NOMO-1 (cell line): ENCODE results near the gene OBSL1.

ENCODE experiments used
- DNase-seq, 2 experiments: peaks; one replicate each; lab custom pipeline; 2025; ENCODE audit not compliant: unreplicated experiment in 2 of 2; lab: John Stamatoyannopoulos, UW

The OBSL1 gene

DNA sequence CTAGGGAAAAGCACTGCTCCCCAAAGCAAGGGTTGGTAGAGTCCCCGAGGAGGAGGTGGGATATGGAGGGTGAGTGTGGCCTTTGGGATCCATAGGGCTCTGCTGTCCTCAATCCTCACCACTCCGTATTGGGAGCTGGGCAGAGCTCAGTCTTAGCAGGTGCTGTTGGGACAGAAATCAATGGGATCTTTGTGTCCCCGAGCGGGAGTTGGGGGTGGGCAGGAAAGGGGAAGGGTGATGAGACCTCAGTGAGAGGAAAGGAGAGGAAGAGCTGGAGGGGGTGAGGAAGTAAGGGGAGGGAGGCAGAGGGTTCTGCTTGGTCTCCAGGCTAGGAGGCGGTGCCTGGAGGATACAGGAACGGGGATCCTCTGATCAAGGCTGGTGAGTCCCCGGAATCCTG, 54.5 kb downstream of the OBSL1 start:
- DNase-seq, result no peak

DNA sequence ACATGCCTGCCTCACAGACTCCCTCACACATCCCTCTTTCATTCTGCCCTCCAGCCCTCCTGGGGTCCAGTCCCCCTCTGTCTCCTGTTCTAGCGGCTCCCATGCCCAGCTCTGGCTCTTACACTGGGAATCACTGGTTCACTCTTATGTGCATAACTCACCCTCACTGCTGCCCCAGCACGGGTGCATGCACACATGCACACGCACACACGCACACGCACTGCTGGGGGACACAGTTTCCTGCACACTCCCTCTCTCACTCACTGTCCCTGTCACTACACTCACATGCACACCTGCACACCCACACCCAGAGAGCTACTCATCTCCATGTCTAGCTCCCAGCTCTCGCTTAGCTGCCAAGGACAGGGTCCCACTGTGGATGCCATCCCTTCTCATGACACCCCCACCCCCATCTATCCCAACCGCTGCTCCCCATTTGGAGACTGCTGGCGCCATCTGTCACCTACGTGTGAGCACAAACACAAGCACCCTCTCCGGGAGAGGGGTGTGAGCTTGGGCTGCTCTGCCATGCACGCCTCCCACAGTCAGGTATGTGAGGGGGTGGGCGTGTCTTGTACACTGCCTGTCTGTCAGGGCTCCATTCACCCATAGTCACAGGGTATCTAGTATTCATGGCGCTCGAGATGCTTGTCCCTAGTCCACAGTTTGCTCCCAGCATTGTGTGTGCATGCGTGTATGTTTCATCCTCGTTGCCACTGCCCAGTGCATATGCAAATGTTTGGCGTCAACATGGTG, 55.3 kb downstream of the OBSL1 start:
- DNase-seq, result no peak

DNA sequence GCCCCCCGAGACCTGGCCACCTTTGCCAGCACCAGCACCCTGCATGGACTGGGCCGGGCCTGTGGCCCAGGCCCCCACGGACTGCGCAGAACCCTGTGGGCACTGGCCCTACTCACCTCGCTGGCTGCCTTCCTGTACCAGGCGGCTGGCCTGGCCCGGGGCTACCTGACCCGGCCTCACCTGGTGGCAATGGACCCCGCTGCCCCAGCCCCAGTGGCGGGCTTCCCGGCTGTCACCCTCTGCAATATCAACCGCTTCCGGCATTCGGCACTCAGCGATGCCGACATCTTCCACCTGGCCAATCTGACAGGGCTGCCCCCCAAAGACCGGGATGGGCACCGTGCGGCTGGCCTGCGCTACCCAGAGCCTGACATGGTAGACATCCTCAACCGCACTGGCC, 56.5 kb downstream of the OBSL1 start:
- DNase-seq, result no peak

DNA sequence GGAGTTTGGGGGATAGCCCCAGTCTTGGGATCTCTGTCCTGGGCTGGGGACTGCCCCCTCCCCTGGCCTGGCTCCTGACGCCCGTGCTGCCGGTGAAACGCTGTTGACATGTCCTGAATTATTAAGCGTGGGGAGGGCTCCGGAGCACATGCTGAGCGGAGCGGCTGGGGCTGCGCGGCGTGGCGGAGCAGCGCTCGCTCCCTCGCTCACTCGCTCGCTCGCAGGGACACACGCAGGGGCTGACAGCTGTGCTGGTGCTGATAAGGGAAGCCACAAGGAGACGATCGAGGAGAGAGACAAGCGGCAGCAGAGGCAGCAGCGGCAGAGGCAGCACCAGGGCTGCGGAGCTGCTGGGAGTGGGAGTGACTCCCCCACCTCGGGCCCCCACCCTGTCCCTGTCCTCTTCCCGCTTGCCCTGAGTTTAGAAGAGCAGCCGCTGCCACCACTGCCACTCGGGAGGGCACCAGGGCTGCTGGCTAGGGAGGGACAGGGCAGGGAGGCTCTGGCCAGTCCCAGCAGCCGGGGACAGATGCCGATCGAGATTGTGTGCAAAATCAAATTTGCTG, 57.1 kb downstream of the OBSL1 start, which contains the start of gene ASIC4:
TSS of gene ASIC4 (plus strand) at position 287 of the 566 bp plus-strand sequence. CDS start at position 530, 243 bp downstream.
- no peak for DNase-seq

DNA sequence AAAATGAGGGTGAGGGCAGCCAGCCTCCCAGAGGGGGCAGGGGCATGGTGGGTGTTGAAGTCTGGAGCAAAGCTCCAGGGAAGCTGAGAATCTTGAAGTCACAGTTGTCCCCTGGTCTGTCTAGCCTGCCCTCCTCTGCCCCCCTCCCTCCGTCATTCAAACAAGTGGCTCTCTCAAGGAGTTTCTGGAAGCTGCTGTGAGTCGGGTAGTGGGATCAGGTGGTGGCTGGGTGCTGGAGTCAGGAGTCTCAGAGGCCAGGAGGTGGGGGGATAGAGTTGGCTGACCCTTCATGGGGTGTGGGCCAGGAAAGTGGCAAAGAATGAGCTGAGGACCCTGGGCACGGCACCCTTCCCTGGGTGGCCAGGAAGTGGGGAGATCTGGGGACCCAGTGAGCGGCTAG, 57.6 kb downstream of the OBSL1 start:
- DNase-seq, result no peak

DNA sequence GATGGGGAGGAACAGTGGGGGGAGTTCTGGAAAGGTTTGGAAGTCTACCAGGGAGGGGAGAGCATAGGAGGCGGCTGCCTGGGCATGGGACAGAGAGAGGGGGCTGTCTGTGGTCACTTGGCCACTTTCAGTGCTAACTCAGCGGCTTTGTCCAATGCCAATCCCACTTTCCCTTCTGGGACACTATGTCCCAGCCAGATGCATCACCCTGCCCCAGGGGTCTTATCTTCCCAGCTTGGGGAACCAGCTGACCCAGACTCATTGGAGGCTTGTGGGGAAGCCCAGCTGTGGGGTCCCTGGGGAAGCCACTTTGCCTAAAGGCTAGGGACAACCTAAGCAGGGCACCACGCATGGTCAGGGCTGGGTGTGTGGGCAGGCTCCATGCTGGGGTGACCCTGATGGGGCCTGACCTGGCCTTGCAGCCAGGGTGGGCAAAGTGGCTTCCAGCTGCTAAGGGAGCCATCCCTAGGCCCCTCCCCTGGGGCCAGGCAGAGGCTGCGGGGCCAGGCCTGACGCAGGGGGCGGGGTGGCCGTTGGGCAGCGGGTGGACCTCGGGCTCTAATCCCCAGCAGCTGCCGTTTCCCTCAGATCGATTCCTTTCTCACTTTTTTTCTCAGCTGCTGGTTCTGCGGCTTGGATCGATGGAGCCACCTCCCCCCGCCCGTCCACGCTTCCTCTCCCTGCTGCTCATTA, 58.7 kb downstream of the OBSL1 start:
- no peak for DNase-seq

DNA sequence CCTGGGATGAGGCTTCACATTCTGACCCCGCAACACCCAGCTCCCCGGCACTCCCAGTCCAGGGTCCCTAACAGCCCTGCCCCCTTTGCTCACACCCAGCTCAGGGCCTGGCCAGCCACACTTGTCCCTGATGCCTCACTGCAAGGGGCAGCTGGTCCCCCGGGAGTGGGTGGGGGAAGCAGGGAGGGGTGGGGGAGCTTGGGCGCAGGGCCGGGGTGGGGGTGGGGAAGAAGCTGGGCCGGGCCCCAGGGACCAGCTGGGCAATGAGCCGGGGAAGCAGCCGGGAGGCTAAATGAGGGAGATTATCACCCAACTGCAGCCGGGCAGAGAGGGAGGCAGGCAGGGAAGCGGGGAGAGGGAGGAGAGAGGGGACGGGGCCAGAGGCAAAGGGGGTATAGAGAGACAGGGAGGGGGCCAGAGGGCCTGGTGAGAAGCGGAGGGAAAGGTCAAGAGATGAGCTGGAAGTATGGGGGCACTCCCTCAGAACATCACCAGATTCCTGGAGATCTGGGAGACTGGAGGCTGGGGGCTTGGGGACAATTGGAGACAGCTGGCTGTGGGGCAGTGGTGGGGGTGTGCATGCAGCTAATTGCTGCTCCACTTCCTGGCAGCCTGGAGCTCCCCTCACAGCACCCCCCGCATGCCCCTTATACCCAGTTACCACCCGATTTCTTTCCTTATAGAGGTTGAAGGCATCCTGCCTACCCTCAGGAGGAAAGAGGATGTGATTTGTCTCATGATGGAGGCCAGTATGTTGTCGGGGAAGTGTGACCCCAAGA, 59.6 kb downstream of the OBSL1 start:
- DNase-seq, result no peak

DNA sequence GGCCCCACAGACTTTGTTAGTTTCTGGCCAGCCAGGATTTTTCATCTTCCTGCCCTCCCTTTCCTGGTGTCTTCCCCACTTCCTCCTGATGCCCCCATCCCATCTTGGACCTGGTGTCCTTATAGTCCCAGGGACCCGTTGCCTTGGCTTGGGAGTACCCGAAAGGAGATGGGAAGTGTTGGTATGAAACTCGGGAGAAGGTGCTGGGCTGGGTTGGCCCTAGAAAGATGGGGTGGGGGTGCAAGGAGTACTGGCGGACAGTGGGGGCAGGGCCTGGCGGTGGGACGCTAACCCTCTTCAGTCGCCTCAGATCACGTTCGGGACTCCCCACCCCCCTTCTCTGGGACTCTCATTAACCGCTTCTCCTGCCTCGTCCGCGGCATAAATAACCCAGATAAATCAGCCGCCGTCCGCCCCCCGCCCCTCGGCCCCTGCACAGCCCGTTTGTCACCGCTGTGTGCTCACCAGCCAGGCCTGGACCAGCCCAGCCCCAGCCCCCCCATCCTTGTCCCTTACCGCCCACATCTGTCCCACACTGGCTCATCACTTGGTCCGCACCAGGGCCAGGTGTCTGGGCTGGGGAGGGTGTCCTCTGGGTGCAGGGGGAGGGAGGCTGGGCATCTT, 60.7 kb downstream of the OBSL1 start:
- DNase-seq, result no peak

DNA sequence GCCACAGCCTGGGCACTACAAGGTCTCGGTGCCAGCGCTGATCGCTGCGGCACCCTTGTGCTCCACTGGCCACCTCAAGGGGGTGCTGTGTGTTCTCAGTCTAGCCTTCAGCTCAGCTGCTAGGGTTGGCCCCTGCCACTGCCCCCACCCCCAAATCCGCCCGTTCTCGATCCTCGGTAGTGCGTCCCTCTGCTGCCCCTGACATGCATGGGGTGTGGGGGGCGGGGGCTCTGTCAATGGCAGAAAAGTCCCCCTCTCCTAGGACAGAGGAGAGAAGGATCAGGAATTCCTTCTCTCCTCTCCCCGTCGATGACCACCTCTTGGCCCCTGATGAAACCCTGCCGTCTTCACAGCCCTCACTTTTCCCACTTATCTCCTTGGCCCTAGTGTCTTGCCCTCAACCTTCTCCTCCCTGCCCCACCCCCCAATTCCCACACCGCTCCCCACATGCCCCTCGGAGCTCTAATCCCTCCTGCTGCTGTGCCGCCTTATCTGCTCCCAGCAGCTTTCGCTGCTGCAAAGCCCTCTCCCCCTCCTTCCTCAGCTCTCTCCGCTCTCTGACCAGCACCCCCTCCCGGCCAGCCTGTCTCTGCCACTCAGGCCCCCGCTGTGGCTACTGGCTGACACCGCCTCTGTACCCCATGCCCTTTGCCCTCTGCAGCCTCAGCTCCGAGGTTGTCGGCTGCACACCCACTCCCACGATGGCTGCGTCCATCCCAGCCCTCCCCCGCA, 61.4 kb downstream of the OBSL1 start:
- DNase-seq, result peak; percentile 15 to 21

DNA sequence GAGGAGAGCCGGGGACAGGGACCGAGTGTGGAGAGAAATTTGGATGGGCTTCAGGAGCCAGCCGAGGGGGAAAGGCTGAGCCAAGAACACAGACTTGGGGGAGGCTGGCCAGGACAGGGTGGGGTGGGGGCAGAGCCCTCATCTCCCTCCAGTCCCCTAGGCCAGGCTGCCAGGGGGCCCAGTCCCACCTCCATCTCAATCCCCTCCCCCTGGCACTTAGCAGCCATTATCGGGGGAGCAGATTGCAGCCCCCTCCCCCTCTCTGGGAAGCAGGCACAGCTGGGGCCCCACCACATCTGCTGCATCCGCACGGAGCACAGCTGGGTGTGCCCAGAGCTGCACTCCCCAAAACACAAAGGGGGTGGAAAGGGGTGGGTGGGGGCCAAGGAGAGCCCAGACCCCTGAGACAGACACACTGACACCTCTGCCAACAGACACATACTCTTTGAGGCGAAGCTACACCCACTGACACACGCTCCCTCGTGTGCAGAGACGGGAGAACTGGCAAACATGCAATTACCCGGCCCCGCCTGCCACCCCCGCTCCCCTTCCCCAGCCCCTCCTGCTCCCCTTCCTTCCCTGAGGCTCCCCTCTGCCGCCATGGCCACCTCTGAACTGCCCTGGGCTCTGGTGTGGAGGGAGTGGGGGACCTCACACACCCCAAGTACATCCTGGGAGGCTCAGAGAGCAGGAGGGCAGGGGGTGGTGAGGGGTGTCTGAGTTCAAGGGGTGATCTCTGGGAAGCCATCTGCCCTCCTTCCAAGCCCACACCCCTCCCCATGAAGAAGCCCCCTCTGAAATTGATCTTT, 62.2 kb downstream of the OBSL1 start:
- DNase-seq, result no peak

DNA sequence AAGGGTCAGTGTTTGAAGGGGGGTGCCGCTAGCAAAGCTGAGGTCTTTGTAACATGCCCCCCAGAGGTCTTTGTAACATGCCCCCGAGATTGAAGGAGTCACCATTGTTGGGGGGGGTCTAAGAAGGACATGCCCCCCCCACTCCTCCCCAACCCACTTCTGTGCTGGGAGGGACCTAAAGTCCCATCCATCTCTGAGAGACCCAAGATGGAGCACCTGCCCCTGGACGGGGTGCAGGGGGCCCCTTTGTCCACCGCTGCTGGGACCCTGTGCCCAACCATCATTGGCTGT, 63.0 kb downstream of the OBSL1 start:
- no peak for DNase-seq

DNA sequence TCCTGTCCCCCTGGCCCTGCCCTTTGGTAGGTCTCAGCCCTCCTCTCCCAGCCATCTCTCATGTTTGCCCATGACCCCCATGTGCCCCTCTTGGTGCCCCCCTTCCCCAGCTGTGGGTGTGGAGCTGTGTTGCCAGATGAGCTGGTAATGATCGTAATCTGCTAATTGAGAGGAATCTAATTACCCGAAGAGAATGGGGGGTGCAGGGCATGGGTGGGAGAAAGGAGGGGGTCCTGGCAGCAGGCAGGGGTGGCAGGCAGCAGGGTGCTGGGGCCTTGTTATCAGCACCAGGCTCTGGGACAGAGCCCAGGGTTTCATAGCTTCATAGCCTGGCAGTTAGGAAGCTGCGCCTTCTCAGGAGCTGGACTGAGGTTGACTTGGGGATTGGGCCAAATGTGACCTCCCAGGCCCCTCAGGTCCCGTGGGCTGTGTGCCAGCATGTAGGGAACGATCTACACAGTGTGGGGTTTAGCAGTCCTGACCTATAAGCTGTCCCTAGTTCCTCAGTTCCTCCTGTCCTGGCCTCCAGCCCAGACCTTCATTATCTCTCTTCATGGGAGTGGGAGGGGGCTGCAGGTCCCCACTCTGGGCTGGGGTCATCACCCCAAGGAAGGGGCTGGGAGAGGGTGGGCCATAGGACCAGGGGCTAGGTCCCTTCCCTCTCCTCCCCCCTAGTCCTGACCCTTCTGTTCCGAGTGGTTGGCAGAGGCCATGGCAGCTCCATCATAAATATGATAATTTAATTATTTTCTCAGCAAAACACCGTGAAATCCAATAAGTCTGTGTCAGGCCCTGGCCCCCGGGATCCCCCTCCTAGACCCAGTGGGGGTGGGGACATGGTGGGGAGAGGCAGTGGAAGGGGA, 63.5 kb downstream of the OBSL1 start:
- no peak for DNase-seq

DNA sequence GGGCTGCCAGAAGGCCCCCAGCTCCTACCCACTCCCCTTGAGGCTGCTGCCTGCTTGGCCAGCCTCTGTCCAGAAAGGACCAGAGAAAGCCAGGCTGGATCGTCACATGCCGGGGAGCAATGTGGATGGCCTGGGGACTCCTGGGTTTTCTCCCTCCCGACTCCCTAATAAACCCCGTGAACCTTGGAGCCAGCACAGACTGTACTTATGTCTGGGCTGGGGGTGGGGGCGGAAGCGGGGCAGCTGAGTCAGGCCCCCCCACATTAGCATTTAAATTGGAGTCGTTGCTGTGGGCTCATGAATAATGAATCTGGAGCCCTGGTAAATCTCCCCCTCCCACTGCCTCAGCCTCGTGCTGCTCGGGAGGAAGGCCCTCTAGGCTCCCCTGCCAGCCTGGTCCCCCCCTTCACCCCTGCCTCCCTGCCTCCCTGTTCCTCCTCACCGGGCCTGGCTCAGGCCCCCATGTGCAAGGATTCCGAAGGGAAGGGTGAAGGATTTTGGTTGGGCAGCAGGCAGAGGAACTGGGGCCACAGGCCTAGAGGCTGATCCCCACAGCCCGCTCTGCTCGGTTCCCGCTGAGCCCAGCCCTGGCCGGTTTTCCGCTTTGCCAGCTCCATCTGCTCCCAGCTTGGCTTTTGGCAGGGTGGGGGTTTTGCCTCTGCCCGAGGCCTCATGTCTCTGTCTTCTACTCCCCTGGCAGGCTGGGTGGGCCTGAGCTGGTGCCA, 64.4 kb downstream of the OBSL1 start:
- DNase-seq, result no peak

DNA sequence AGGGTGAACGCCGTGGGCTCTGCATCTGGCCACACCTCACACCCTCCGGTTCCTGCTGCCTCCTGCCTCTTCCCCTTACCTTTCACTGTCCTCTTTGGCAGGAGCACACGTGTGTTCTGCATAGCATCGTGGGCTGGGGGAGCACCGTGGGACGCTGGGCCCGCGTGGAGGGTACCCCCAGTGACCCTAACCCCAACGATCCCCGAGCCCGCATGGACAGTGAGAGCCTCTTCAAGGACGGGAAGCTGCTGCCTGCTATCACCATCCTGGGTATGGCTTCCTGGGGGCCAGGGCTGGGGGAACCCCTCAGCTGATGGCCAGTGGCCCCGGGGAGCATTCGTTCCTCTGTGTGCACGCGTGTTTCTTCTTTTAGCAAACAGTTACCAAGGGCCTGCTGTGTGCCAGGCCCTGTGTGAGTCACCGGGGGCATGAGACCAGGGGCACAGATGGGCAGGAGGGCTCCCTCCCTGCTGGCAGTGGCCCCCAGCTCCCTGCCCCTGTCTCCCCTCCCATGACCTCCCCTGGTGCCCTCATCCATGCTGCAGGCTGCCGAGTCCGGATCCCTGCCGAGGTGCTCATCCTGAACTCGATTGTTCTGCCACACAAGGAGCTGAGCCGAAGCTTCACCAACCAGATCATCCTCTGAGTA, 65.1 kb downstream of the OBSL1 start:
- DNase-seq, result no peak

DNA sequence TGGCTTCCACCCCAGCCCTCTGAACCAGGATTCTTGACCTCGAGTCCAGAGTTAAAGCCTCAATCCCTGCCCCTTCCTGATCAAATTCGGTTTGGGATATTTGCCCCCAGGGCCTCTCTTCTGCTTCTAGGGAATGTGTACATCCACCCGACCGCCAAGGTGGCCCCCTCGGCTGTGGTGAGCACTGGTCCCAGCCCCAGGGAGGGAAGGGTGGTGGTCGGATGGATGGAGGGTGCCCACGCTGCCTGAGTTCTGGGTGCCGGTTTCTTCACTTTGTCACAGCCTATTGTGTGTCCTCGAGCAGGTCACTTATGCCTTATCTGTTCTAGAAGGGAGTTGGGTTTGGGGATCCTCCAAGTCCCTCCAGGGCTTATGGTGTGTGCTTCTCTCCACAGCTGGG, 65.8 kb downstream of the OBSL1 start:
- DNase-seq, result no peak

DNA sequence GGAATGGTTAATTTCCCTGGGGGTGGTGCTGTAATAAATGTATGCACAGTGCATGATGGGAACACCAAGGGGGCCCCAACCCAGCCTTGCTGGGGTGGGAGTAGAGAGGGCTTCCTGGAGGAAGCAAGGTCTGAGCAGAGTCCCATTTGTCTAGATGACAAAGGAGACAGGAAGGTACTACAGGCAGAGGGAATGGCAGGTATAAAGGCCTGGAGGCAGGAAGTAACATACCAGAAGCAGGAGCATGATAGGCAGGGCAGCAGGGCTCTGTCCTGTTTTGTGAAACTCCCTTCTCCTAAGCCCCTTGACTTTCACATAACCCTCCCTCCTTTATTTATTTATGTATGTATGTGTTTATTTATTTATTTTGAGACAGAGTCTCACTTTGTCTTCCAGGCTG, 68.7 kb downstream of the OBSL1 start:
- no peak for DNase-seq

DNA sequence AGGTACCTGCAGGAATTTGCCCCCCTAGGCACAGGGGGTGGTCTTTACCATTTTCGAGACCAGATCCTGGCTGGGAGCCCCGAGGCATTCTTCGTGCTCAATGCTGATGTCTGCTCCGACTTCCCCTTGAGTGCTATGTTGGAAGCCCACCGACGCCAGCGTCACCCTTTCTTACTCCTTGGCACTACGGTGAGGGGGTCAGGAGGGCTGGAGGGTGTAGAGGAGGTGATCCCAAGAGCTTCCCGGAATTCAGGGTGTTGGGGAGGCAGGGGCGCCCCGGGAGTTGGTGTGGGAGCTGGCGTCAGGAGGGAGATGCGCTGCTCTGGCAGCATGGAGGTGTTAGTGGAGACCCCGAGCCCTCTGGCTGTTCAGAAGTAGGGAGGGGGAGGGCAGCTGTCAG, 69.5 kb downstream of the OBSL1 start:
- DNase-seq, result no peak
